Erythroblast (primary cell): ENCODE results near the gene PASK.
A peak's percentile ranks its signal among the peaks of the same experiment; 100 is the strongest.

ENCODE experiments used
- DNase-seq, 2 experiments: peaks; one replicate each; lab custom pipeline; 2025; lab: John Stamatoyannopoulos, UW
- GATA1 ChIP-seq: IDR thresholded peaks from 2 replicates; pipeline ENCODE4 v1.6.1; 2011; ENCODE audit warnings: low read depth, mild to moderate bottlenecking, control low read depth, low read length, moderate library complexity
- POLR2A ChIP-seq: IDR thresholded peaks from 2 replicates; pipeline ENCODE4 v1.6.1; 2011; ENCODE audit warnings: mild to moderate bottlenecking, low read length

PASK gene

DNA sequence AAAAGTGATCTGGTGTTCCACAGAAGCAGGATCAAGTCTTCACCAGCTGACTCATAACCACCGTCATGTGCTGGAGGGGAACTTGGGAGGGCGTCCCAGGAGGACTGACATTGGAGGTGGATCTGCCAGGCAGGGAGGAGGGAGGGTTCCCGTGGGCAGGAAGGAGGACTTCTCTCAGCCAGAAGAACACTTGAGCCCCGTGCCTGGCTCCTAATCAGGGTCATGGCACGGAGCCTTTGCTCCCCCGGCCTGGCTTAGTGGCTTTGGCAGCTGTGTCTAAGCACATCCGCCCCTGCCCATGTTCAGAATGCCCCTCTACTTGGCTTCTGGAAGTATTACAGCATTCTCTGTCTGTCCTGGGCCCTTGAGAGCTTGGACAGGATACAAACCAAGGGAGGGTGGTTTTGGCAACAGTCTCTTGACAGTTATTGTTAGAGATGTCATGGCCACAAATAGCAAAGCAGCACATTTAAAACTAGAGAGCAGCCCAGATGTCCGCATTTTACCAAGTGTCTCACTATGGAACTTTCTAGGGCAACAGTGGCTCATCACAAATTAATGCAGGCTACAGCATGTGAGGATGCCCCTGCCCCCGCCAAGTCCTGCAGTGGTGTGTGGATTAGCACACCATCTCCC lies 12.5 kb upstream of the PASK start:
- no peak for DNase-seq

GRCh38 chr2:241160318-241160717 lies 11.0 kb upstream of the PASK start:
- no peak for DNase-seq
- TF ChIP-seq POLR2A (no peak), GATA1 (no peak)

More for the DNA sequence above, 12.5 kb upstream of the PASK start:
- TF ChIP-seq POLR2A: no peak
- no peak for TF ChIP-seq GATA1

- TF ChIP-seq POLR2A (no peak), GATA1 (no peak)
- DNase-seq: no peak
Observed at GRCh38 chr2:241159116-241159515, 9.8 kb upstream of the PASK start.

GRCh38 chr2:241158546-241158900 lies 9.3 kb upstream of the PASK start:
- no peak for TF ChIP-seq POLR2A
- DNase-seq: no peak

GRCh38 chr2:241157841-241158545 lies 8.7 kb upstream of the PASK start:
- no peak for DNase-seq
- no peak for TF ChIP-seq POLR2A
- TF ChIP-seq GATA1: no peak

- no peak for DNase-seq
- no peak for TF ChIP-seq POLR2A
- no peak for TF ChIP-seq GATA1
Observed at GRCh38 chr2:241156971-241157441, 7.7 kb upstream of the PASK start.

DNA sequence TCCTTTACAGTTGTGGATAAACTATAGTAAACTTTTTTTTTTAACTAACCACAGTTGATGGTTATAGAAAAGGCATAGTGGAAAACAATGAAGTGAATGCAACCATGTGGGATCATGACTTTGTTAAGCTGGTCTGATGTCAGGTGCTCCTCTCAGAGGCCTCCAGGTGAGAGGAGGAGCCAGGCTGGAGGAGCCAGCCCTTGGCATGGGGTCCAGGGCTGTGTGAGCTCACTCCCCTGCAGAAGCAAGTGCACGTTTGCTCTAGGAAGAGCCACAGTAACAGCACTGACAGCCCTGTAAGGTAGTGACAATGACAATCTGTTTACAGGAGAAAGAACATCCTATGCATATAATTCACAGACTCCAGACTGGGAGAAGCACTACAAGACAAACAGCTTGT lies 6.7 kb upstream of the PASK start:
- TF ChIP-seq GATA1: no peak
- TF ChIP-seq POLR2A: no peak

DNA sequence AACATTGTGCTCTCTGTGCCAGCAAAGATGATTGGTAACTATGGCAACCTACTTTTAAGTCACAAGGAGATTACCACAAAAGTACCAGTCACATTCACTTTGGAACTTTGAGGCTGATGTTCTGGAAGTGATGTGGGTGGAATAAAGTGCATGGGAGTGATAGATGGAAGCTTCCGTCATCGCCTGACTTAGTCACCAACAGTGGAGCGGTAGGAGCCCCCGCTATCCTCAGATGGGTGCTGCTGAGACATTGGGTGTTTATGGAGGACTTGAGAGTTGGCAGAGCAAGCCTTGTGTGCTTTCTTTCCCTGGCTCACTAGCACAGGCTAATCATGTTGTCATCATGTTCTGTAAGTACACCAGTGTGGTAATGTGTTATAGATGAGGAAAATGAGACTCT lies 5.6 kb upstream of the PASK start:
- DNase-seq: no peak

More for the DNA sequence above, 6.7 kb upstream of the PASK start:
- DNase-seq: no peak

GRCh38 chr2:241153616-241154015 lies 4.3 kb upstream of the PASK start:
- no peak for TF ChIP-seq GATA1
- no peak for TF ChIP-seq POLR2A
- DNase-seq: no peak

More for the DNA sequence above, 5.6 kb upstream of the PASK start:
- no peak for TF ChIP-seq GATA1
- no peak for TF ChIP-seq POLR2A

GRCh38 chr2:241151934-241152660 lies 2.8 kb upstream of the PASK start:
- no peak for TF ChIP-seq GATA1
- no peak for TF ChIP-seq POLR2A
- no peak for DNase-seq

GRCh38 chr2:241150660-241151530 lies 1.6 kb upstream of the PASK start:
- peak; percentile 12 for TF ChIP-seq POLR2A
- TF ChIP-seq GATA1: no peak
- DNase-seq: peak; percentile 15 to 42

DNA sequence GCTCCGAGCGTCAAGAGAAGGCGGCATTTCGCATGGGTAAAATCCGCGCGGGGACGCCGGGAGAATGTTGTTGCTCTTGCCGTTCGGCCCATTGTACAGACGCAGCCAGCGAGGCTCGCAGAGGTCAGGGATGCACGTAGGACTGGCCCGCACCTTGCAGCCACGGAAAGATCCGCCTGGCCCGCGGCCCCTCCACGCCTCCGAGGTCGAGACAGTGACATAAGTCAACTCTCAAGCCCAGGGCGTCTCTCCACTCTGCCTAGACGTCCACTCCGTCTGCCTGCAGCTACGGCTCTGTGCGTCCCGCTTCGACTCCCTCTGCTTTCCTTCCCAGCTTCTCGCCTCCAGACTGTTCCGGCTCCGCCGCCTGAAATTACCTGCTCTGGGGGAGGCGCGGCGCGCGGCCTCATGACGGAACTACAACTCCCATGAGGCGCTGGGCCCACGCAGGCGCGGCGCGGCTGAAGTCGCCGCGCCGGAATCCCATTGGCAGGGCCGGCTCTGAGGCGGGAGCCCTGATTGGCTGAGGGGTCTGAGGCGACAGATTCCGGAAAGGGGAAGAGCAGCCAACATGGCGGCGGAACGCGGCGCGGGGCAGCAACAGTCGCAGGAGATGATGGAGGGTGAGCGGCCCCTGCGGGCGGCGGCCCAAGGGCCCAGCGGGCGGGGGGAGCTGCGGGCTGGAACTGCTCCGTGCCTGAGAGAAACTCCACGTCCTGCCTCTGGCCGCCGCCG lies 820 bp upstream of the PASK start, which contains the start of gene PPP1R7:
Gene PPP1R7, plus strand, starts transcription at position 543 of the 735 bp plus-strand sequence. Its CDS starts 29 bp downstream, at position 572.
- peak; percentile 95 to 97 for DNase-seq
- no peak for TF ChIP-seq GATA1
- peak; percentile 69 for TF ChIP-seq POLR2A

DNA sequence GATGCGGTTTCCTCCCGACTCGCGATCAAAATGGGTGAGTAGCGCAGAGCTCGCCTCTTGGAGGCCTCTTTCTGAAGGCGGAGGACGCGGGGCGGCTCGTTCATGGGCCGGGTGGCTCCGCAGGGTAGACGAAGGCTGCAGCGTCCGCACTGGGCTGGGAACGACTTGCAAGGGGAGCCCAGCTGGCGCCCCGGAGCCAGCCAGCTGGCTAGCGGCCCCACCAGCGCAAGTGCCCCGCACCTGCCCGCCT lies 328 bp upstream of the PASK start:
- TF ChIP-seq POLR2A: no peak
- no peak for TF ChIP-seq GATA1
- no peak for DNase-seq

GRCh38 chr2:241148239-241148638 lies 1.0 kb downstream of the PASK start:
- no peak for TF ChIP-seq GATA1
- TF ChIP-seq POLR2A: no peak
- no peak for DNase-seq
